Activated CD8-positive, alpha-beta memory T cell treated with anti-CD3 and anti-CD28 coated beads, Interleukin-2, amount 50 U/mL, for 4 hours (primary cell): Measurements from ENCODE around the gene STX16.
"Not testable (repeated sequence)": the region's sequence is repeated elsewhere in the genome, so short reads cannot be mapped to it uniquely, and the experiment has no call there.

ENCODE experiments used
- DNase-seq: peaks from one replicate; pipeline ENCODE4 v3.0.0-alpha.2; 2020

The STX16 gene

GRCh38 chr20:58637466-58638213, 13.4 kb upstream of the STX16 start:
- no peak for DNase-seq

- DNase-seq = no peak
Measured at GRCh38 chr20:58638467-58639181, 12.5 kb upstream of the STX16 start.

GRCh38 chr20:58639182-58640146, 11.6 kb upstream of the STX16 start:
- DNase-seq = no peak

GRCh38 chr20:58640446-58640845, 10.6 kb upstream of the STX16 start:
- DNase-seq = no peak

- no peak for DNase-seq
Measured at GRCh38 chr20:58642441-58642840, 8.6 kb upstream of the STX16 start.

- not testable (repeated sequence) for DNase-seq
Measured at GRCh38 chr20:58642896-58643295, 8.2 kb upstream of the STX16 start.

- no peak for DNase-seq
Measured at GRCh38 chr20:58645412-58645968, 5.6 kb upstream of the STX16 start.

GRCh38 chr20:58646257-58646656, 4.8 kb upstream of the STX16 start:
- DNase-seq = no peak

GRCh38 chr20:58646703-58647102, 4.4 kb upstream of the STX16 start:
- DNase-seq = no peak

- no peak for DNase-seq
Measured at GRCh38 chr20:58647162-58647795, 3.8 kb upstream of the STX16 start.

GRCh38 chr20:58647796-58648501, 3.1 kb upstream of the STX16 start:
- DNase-seq = no peak

- DNase-seq = not testable (repeated sequence)
Measured at GRCh38 chr20:58648502-58648825, 2.6 kb upstream of the STX16 start.

- peak; percentile 44 for DNase-seq
Measured at GRCh38 chr20:58649288-58650180, 1.5 kb upstream of the STX16 start.

- peak; percentile 50 for DNase-seq
Measured at GRCh38 chr20:58650181-58650775, 805 bp upstream of the STX16 start.

GRCh38 chr20:58651559-58651945, 469 bp downstream of the STX16 start:
- no peak for DNase-seq

- DNase-seq = peak; percentile 58
Measured at GRCh38 chr20:58651946-58652605, 993 bp downstream of the STX16 start.

GRCh38 chr20:58652606-58653294, 1.7 kb downstream of the STX16 start:
- DNase-seq = no peak

GRCh38 chr20:58654337-58654736, 3.3 kb downstream of the STX16 start:
- DNase-seq = no peak
